ENCODE data around the gene NCAPD3. TPM values are rescaled to one million over a fixed set of nuclear protein-coding genes. Genes with fewer than 3 reads are reported as not detected.
A peak's percentile ranks its signal among the peaks of the same experiment; 100 is the strongest.

Gene NCAPD3, protein sequence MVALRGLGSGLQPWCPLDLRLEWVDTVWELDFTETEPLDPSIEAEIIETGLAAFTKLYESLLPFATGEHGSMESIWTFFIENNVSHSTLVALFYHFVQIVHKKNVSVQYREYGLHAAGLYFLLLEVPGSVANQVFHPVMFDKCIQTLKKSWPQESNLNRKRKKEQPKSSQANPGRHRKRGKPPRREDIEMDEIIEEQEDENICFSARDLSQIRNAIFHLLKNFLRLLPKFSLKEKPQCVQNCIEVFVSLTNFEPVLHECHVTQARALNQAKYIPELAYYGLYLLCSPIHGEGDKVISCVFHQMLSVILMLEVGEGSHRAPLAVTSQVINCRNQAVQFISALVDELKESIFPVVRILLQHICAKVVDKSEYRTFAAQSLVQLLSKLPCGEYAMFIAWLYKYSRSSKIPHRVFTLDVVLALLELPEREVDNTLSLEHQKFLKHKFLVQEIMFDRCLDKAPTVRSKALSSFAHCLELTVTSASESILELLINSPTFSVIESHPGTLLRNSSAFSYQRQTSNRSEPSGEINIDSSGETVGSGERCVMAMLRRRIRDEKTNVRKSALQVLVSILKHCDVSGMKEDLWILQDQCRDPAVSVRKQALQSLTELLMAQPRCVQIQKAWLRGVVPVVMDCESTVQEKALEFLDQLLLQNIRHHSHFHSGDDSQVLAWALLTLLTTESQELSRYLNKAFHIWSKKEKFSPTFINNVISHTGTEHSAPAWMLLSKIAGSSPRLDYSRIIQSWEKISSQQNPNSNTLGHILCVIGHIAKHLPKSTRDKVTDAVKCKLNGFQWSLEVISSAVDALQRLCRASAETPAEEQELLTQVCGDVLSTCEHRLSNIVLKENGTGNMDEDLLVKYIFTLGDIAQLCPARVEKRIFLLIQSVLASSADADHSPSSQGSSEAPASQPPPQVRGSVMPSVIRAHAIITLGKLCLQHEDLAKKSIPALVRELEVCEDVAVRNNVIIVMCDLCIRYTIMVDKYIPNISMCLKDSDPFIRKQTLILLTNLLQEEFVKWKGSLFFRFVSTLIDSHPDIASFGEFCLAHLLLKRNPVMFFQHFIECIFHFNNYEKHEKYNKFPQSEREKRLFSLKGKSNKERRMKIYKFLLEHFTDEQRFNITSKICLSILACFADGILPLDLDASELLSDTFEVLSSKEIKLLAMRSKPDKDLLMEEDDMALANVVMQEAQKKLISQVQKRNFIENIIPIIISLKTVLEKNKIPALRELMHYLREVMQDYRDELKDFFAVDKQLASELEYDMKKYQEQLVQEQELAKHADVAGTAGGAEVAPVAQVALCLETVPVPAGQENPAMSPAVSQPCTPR (N-terminal part only)
- 13.2 to 24.3 TPM (median 17.0 TPM) in 3 replicates for total RNA-seq
- long read RNA-seq, full-length matches to known transcripts = 7 of 15 reads
- long read RNA-seq, partial matches to known transcripts = 3 of 15 reads
- long read RNA-seq, other reads (novel, unspliced or antisense) = 5 of 15 reads

DNA sequence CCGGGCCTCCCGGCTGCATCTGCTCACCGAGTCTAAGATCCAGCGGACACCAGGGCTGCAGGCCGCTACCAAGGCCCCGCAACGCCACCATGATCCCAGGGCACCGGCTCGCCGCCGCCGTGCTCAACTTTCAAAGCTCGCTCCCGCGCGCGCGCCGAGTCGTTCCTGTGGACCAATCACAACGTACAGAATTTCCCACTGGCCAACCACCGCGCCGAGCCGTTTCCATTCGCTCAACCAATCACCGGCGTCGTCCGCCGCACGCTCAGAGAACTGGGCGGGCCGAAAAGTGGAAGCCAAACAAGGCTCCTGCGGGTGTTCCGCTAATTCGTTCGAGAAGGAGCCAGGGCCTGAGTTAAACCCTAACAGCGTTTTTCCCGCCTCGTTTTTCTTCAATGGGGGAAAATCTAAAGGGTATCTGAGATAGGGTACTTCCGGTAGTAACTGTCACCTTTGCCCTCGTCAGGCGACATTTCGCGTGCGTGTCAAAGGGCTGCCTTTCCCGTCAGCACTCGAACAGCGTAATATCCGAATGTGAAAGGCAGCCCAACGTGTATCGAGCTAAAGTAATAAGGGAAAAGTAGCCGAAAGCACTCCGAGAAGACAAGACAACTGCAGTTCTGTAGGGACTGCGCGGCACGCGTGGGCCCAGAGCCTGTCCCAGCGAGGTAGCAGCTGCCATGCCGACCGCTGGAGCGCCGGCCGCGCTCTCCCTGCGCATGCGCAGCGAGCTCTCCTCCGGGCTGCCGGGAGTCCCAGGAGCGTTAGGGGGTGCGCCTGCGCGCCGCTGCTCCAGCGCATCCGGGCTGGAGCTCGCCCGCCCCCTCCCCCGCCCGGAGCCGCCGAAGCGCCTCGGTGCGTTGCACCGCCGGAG, at the start of gene NCAPD3, which contains the start of gene VPS26B:
Gene NCAPD3, minus strand, starts transcription at position 132 of the 874 bp plus-strand sequence. Its CDS starts 41 bp downstream, at position 91.
Gene VPS26B, plus strand, starts transcription at position 836 of the 874 bp plus-strand sequence. CDS start 452 bp downstream, outside the sequence.
- peaks cover 43% of the 10 kb centered on the region for H3K4me1 Mint-ChIP-seq (ENCODE audit: low read depth)
- DNase-seq (ENCODE audit: low spot score) = peak; percentile 98
- no peaks in the 10 kb centered on the region for H3K27me3 Mint-ChIP-seq (ENCODE audit: low read depth)
- peak within 1 kb of the TSS; percentile 96 for H3K27ac Mint-ChIP-seq (ENCODE audit: unreplicated experiment)
- H3K36me3 Mint-ChIP-seq (ENCODE audit: low read depth) = peaks cover 2% of the 10 kb centered on the region
- peak within 1 kb of the TSS; percentile 93 for H3K4me3 Mint-ChIP-seq (ENCODE audit: unreplicated experiment)
- no peaks in the 10 kb centered on the region for H3K9me3 Mint-ChIP-seq (ENCODE audit: low read depth)
- TF ChIP-seq, protein P1, sequence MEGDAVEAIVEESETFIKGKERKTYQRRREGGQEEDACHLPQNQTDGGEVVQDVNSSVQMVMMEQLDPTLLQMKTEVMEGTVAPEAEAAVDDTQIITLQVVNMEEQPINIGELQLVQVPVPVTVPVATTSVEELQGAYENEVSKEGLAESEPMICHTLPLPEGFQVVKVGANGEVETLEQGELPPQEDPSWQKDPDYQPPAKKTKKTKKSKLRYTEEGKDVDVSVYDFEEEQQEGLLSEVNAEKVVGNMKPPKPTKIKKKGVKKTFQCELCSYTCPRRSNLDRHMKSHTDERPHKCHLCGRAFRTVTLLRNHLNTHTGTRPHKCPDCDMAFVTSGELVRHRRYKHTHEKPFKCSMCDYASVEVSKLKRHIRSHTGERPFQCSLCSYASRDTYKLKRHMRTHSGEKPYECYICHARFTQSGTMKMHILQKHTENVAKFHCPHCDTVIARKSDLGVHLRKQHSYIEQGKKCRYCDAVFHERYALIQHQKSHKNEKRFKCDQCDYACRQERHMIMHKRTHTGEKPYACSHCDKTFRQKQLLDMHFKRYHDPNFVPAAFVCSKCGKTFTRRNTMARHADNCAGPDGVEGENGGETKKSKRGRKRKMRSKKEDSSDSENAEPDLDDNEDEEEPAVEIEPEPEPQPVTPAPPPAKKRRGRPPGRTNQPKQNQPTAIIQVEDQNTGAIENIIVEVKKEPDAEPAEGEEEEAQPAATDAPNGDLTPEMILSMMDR (IDR thresholded peaks at IDR 0.05) = no peak

DNA sequence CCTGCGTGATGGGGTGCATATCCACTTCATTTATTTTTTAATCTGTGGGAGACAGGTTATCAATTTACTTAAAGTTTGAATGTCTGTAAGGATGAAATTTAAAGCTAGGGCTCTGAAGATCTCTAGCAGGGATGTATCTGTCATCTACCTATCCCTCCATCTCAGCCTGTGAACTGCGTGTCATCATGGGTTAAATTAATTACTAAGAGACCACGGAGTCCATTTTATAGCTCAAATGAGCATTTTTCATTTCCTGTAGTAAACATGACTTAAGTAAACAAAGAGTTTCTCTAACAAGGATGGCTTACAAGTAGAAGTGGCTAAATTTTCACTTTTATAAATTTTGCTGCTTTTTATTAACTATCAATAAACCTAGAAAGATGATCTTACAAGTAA, 49.5 kb upstream of the NCAPD3 start:
- H3K4me3 Mint-ChIP-seq (ENCODE audit: unreplicated experiment) = no peak overlapping the region
- H3K27ac Mint-ChIP-seq (ENCODE audit: unreplicated experiment) = no peak overlapping the region
- H3K9me3 Mint-ChIP-seq (ENCODE audit: low read depth) = no peaks in the 10 kb centered on the region
- DNase-seq (ENCODE audit: low spot score) = no peak
- TF ChIP-seq, protein P1 (IDR thresholded peaks at IDR 0.05) = no peak
- peaks cover 2% of the 10 kb centered on the region for H3K36me3 Mint-ChIP-seq (ENCODE audit: low read depth)
- H3K27me3 Mint-ChIP-seq (ENCODE audit: low read depth) = peaks cover 64% of the 10 kb centered on the region
- peaks cover 15% of the 10 kb centered on the region for H3K4me1 Mint-ChIP-seq (ENCODE audit: low read depth)

DNA sequence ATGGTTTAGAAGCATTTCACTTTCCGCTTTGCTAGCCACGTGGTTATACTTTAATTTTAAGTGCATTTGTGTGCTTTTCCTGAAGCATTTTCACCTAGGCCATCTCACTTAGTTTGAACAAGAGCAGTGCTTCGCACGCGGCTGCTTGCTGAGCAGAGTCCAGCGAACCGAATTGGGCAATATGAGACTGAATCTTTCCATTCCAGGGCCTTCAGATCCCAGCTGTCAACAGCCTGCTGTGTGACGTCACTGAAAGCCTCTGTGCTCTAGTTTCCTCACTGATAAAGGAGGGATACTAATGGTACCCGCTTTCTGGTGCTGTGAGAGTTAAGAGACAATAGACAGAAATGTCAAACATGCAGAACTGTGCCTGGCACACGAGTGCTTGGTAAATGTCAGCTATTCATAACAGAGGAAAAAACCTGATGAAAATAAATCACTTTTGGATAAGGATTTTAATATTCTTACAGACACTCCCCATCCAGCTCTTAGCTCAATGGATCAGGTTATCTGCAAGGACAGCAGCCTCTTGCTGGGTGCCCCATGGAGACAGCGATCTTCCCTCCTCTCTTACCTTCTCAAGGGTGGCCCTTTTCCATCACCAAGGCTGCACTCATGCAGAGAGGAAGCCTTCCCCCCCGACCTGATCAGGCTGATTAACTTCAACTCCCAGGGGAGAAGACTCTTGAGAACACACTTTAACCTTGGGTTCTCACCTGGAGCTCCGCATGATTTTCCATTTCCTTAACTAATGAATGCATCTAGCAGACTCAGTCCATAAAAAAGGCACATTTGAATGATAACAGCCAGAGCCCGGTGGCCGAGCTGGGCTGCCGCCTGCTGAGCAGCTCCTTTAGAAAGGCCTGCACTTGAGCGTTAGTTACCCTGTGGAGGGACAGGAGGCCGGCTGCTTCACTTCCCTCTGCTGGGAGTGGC, 48.9 kb upstream of the NCAPD3 start:
- H3K4me1 Mint-ChIP-seq (ENCODE audit: low read depth) = peaks cover 15% of the 10 kb centered on the region
- DNase-seq (ENCODE audit: low spot score) = no peak
- H3K27me3 Mint-ChIP-seq (ENCODE audit: low read depth) = peaks cover 59% of the 10 kb centered on the region
- no peak overlapping the region for H3K4me3 Mint-ChIP-seq (ENCODE audit: unreplicated experiment)
- H3K36me3 Mint-ChIP-seq (ENCODE audit: low read depth) = peaks cover 2% of the 10 kb centered on the region
- TF ChIP-seq, protein P1 (IDR thresholded peaks at IDR 0.05) = no peak
- no peaks in the 10 kb centered on the region for H3K9me3 Mint-ChIP-seq (ENCODE audit: low read depth)
- H3K27ac Mint-ChIP-seq (ENCODE audit: unreplicated experiment) = no peak overlapping the region

DNA sequence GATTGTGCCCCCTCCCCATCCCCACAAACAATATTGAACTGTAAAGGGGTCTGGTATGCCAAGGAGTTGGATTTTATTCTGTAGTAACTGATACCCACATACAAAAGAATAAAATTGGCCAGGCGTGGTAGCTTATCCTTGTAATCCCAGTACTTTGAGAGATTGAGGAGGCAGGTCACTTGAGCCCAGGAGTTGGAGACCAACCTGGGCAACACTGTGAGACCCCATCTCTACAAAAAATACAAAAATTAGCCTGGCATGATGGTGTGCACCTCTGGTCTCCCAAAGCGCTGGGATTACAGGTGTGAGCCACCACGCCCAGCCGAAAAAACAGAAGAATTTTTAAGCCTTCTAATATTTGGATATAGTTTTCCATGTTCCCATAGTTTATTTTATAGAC, 48.2 kb upstream of the NCAPD3 start:
- no peaks in the 10 kb centered on the region for H3K36me3 Mint-ChIP-seq (ENCODE audit: low read depth)
- peaks cover 52% of the 10 kb centered on the region for H3K27me3 Mint-ChIP-seq (ENCODE audit: low read depth)
- H3K9me3 Mint-ChIP-seq (ENCODE audit: low read depth) = no peaks in the 10 kb centered on the region
- TF ChIP-seq, protein P1 (IDR thresholded peaks at IDR 0.05) = no peak
- no peak overlapping the region for H3K27ac Mint-ChIP-seq (ENCODE audit: unreplicated experiment)
- DNase-seq (ENCODE audit: low spot score) = no peak
- H3K4me3 Mint-ChIP-seq (ENCODE audit: unreplicated experiment) = no peak overlapping the region
- peaks cover 12% of the 10 kb centered on the region for H3K4me1 Mint-ChIP-seq (ENCODE audit: low read depth)
